Measurements from ENCODE around the gene RPL3.

The RPL3 gene

GRCh38 chr22:39316440-39317083, 2.9 kb downstream of the RPL3 start:
- peak; percentile 64 for DNase-seq

DNA sequence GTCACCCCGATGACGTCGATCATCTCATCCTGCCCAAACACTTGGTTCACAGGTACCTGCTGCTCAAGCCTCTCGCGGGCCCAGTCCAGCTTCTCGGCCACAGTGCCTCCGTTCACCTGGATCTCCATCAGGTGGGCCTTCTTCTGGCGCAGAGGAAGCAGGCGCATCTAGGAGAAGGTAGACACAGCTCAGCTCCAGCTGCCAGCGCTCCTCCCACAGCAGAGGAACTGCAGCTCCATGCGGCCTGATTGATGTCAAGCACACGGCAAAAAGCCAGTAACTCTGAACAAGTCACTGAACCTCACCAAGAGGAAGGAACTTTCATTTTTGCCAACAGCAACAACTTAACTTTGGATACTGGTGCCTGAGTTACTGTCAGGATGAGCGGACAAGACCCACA, 4.0 kb downstream of the RPL3 start:
- no peak for DNase-seq

GRCh38 chr22:39314251-39314971, 5.0 kb downstream of the RPL3 start:
- DNase-seq = no peak

DNA sequence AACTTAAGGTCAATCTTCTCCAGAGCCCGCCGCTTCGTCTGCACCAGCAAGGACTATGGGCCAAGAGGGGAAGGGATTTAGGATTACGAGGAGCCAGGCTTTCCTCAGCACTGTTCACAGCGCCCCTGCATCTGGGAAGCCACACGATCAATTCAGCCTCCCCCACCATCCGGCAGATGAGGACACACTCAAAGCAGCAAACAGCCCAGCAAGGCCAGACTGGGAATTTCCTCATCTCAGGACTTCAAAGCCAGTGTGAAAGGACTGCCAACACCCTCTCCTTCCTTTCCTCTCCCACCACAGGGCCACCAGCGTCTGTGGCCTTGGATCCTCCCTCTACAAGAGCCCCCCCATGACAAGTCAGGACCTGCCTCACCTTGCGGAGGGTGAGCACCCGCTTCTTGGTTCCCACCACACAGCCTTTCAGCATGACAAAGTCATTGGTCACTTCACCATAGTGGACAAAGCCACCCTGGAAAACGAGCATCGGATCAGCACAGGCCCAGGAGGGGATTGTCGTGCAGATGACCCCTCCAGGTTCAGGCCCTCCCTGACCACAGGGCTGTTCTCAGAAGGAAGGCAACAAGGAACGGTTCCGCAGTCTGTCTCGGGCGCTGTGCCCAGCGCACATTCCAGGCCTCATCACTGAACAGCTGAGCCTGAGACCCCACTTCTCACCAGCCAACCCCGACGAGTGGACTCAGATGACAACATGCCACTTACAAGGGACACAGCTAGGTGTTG, 6.0 kb downstream of the RPL3 start:
- DNase-seq = no peak

DNA sequence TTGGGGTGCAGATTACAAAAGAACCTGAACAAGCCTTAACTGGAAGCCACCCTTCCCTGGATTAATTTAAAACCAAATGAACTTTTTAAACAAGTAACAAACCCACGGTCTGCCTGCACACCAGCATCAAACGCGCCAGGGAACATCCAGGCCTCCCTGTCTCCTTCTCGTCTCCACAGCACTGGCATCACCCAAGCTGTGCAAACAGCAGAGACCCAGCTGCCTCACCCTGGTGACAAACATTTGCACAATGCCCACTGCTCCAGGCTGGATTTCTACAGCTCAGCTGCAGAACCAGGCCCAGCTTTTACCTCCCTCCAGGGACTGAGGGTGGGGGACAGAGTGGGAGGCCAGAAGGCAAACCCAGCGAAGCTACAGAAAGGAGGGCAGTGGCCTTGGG, 7.0 kb downstream of the RPL3 start:
- DNase-seq = no peak

- DNase-seq = no peak
Measured at GRCh38 chr22:39311592-39312400, 7.6 kb downstream of the RPL3 start.

- DNase-seq = no peak
Measured at GRCh38 chr22:39309881-39310714, 9.3 kb downstream of the RPL3 start.

GRCh38 chr22:39309364-39309861, 10.0 kb downstream of the RPL3 start:
- DNase-seq = no peak

GRCh38 chr22:39308614-39309363, 10.6 kb downstream of the RPL3 start:
- DNase-seq = no peak

- DNase-seq = no peak
Measured at GRCh38 chr22:39306456-39307361, 12.7 kb downstream of the RPL3 start.

DNA sequence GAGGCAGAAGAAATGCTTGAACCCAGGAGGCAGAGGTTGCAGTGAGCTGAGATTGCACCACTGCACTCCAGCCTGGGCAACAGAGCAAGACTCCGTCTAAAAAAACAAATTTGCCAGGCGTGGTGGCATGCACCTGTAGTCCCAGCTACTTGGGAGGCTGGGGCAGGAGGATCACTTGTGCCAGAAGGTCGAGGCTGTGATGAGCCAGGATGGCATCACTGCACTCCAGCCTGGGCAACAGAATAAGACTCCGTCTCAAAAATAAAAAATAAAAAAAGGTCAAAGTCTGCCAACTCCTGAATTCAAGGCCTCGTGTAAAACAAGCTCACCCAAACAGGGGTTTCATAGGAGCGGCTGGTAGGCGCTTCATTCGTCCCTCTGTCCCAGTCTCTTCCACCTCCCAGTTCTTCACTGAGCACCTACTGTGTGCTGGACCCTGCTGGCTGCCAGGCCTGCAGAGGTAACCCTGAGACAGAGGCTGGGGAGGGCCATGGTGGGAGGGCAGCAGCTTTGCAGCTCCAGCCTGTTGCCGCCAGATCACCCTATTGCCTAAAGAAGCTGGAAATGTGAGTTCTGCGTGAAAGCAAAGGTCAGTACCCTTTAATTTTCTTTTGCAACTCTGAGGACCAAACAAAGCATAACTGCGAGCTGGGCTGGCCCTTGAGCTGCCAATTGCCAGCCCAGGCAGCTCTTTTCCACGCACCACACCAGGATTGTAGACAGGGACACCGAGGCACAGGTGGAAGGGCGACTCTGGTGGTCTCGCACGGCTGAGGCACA, 15.3 kb downstream of the RPL3 start:
- DNase-seq = no peak

- DNase-seq = no peak
Measured at GRCh38 chr22:39303358-39303757, 16.1 kb downstream of the RPL3 start.

DNA sequence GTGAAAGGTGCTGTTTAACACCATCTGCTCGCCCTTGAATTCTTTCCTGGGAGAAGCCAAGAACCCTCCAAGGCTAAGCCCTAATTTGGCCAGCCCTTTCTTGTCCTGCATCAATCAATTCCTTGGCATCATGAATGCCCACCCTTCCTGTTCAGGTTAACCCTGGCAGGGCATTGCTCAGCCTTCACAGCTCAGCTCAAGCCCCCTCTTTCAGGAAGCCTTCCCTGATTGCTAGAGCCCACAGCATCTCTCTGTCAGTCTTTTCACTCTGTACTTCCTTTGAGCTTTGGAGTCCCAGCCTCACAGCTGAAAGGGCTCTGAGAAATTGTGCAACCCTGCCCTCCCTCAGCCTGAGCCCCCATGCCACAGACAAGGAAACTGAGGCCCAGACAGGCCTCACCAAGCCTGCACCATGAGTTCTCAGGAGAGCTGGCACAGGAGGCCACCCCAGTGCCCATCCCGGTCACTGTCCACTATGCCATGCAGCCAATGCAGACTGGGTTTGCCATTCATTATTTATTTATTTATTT, 16.9 kb downstream of the RPL3 start:
- DNase-seq = no peak

DNA sequence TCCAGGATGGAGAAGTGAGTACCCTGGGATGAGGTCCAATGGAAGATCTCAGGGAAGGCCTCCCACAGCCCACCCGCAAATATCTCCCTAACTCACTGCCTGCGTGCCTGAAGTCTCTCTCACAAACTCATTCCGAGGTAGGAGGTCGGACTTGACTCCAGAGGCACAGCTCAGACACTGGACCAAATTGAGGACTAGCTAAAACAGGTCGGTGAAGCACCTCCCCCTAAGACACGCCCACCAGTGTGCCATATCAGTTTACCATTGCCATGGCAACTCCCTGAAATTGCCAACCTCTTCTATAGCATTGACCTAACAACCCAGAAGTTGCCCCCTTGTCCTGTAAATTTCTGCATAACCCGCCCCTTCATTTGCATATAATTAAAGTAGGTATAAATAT, 17.5 kb downstream of the RPL3 start:
- no peak for DNase-seq

DNA sequence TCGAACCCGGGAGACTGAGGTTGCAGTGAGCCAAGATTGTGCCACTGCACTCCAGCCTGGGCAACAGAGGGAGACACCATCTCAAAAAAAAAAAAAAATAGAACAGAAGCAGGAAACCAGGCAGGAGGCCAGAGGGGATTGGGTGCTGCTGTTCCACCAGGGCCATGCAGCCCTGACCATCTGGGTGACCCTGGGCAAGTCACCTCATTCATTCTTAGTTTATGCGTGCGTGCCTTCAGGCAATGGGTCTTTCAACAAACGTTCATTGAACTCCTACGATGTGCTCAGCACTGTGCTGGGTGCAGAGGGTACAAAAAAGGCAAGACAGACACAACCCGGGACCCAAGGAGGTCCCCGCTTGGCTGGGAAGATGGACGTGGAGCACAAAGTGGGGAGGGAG, 18.3 kb downstream of the RPL3 start:
- no peak for DNase-seq

DNA sequence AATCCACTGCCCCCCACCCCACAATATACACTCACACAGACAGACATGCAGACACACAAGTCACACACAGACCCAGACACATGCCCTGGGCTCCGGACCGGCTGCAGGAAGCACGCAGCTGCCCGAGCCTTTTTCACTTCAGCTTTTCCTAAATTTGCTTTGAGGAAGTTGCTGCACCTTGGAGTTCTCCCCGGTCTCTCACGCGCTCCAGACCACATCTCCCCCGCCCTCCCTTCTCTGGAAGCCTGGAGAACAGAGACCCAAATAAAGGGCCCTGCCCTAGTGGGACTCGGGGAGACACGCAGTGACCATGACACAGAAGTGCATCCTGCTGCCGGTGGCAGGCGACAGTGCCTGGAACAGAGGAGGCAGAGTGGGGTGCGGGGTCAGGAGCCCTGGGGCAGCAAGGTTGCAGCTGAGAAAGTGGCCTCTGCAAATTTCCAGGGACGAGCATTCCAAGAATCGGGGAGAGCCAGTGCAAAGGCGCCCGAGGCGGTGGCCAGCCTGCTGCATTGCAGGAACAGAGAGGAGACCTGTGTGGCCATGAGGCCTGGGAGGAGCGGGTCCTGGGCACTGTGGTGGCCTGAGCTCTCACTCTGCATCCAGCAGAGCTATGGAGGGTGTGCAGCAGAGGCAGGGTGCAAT, 19.1 kb downstream of the RPL3 start:
- DNase-seq = peak; percentile 27

DNA sequence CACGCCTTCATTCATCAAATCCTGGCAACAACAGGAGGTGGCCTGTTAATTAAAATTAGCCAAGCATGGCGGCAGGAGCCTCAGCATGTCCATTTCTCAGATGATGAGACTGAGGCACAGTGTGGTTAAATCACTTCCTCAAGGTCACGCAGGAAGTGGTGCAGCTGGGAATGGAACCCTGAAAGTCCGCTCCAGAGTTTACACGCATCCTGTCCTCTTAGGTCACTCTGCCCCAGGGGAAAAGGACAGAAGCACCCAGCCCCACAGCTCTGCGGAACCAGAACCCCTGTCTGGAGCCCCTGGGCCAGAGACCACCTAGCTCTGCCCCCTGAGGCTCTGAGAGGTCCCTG, 19.6 kb downstream of the RPL3 start:
- no peak for DNase-seq

DNA sequence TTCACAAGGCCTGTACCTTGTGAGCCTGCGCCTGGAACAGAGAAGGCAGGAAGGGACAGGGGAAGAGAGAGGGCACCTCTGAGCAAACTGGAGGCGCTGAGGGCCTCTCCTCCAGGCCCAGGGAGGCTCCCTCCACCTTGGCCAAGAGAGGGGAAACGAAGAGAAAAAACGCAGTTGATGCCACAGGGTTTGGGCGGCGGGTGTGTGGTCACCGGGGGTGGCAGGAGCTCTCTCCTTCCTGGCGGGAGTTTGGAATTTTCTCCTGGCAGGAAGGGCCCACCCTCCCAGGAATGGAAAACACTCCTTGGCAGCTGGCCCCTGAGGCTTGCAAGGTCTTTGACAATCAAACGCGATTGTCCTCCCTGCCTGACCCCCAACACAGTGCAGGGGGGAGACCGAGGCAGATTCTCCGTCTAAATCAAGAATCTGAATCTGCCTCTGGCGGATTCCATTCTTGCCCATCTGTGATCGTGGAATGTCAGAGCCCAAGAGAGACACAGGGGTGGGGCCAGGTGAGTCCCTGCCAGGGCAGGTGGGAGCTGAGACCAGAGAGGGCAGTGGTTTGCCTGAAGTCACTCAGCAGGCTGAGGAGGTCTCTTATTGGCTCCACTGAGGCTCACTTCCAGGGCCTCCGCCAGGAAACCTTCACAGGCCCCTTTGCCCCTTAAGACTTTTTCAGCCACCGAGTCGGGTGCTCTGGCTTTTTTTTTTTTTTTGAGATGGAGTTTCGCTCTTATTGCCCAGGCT, 21.0 kb downstream of the RPL3 start:
- no peak for DNase-seq

All from GDM1 (cell line).